NCI-H345 treated with DMSO at 0.1 percent for 48 hours (cell line): ENCODE measurements around the gene NPTN.
"Not testable (repeated sequence)": the region's sequence is repeated elsewhere in the genome, so short reads cannot be mapped to it uniquely, and the experiment has no call there.

ENCODE experiments used
- DNase-seq: peaks from one replicate; lab custom pipeline; 2025; ENCODE audit not compliant: unreplicated experiment; lab: John Stamatoyannopoulos, UW

NPTN gene

DNA sequence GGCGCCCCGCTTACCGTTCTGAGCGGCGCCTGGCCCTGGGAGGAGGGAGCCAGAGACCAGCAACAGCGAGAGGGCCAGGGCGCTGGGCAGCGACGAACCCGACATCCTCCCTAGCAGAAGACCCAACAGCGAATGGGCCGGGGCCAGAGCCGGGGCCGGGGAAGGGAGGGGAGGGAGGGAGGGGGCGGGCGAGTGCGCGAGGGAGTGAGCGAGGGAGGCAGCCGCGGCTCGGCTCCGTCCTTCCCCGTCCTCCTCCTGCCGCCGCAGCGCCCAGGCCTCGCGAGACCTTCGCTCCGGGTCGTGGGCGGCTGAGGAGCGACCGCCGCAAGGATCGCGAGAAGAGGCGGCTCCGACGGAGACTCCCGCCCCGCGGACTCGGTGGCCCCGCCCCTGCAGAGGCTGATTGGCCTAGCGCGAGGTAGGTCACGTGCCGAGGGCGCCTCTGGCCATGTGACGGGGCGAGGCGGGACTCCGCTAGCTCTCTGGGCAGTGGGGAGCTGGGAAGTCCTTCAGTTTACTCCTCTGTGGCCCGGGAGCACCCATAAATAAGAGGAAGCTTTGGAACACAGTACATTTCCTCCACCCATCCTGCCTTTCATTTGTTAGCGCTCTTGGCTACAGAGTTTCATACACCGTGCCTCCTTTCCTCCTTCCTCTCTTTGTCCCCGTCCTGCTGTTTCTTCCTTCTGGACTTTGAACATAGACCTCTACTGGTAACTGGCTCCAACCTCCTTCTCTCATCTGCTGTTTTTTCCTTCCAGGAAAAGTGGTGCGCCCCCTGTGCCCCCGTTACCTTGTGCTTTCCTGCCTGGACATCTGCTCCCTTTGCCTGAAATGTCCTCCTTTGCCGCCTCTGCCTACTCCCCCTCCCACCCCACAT, at the start of gene NPTN:
Gene NPTN, minus strand, starts transcription at position 279 of the 880 bp plus-strand sequence. Its CDS starts 174 bp downstream, at position 105.
- DNase-seq = peak; percentile 68

DNA sequence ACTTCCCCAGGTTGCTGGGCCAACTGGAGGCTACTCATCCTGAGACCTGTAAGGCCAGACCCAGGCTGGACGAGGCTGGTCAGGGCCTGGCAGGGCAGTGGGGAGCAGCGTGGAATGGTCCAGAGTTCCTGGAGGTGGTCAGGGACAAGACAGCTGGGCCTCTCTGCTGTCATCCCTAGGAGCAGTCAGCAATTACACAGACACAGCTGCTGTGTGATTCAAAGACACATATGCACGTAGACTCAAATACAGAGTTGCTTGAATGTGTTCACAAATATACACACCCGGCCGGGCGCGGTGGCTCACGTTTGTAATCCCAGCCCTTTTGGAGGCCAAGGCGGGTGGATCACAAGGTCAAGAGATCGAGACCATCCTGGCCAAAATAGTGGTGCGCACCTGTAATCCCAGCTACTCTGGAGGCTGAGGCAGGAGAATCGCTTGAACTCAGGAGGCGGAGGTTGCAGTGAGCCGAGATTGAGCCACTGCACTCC, 49.5 kb upstream of the NPTN start:
- no peak for DNase-seq

- no peak for DNase-seq
Measured at GRCh38 chr15:73681856-73682599, 48.8 kb upstream of the NPTN start.

- DNase-seq = no peak
Measured at GRCh38 chr15:73681063-73681462, 47.9 kb upstream of the NPTN start.

DNA sequence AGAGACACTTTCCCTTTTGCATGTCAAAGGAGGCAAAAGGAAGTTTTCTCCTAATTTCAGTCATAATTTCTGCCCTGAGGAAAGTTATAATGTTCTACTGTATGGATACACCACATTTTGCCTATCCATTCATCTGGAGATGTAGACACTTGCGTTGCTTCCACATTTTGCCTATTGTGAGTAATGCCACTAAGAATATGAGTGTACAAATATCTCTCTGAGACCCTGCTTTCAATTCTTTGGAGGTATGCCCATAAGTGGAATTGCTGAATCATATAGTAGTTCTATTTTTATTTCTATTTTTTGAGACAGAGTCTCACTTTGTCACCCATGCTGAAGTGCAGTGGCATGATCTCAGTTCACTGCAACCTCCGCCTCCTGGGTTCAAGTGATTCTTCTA, 47.4 kb upstream of the NPTN start:
- DNase-seq = no peak

DNA sequence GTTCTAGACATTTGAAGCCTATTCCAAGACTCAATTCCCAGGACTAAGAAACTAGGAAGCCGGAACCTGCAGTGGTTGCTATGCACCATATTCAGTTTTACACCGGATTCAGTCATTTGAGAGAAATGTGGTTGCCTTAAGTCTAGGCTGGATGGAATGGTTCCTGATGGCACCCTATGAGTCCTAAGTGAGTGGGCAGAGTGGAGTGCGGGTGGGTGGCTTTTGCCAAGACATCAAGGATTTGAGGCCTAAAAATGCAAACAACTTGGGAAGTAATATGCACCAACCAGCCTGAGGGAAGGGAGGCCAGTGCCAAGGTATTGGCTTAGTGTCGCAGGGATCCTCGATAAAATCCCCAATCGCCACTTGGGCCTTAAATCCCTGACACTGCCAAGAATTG, 46.8 kb upstream of the NPTN start:
- no peak for DNase-seq

GRCh38 chr15:73679180-73679579, 46.0 kb upstream of the NPTN start:
- DNase-seq = no peak

- DNase-seq = no peak
Measured at GRCh38 chr15:73678498-73678897, 45.3 kb upstream of the NPTN start.

- DNase-seq = no peak
Measured at GRCh38 chr15:73677733-73678132, 44.5 kb upstream of the NPTN start.

- no peak for DNase-seq
Measured at GRCh38 chr15:73677146-73677607, 44.0 kb upstream of the NPTN start.

GRCh38 chr15:73674587-73674986, 41.4 kb upstream of the NPTN start:
- DNase-seq = no peak

DNA sequence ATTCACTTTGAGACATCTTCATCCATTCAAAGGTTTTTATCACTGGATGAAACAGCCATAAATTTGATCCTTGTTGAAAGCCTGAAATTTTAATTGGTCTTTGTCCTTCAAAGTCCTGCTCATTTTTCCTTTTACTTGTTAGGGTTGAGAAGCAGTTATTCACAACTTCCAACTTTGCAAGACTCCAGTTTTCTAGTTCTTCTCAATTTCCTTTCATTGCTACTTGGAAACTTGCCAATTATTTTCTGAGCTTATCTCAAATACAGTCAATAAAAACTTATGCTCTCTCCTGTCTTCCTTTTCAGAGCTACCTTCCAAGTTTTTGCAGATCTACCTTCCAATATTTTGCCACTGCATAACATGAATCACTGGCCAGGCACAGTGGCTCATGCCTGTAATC, 27.3 kb upstream of the NPTN start:
- DNase-seq = no peak

DNA sequence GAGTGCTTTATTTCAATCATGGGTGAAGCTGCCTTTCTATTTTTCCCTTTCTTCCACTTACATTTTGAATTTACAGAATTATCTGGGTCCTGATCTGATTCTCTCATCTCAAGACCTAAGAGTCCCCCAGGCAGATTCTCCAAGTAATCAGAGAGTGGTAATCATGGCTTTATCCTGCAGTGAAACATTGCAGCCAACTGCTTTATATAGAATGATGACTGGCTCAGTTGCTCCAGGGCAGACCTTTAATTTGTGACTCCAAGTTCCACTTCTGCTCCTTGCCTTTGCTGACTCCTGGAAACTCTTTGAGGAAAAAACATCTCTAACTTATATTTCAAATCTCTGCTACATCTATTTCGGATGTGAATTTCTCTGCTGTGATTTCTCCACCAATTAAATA, 25.5 kb upstream of the NPTN start:
- DNase-seq = no peak

DNA sequence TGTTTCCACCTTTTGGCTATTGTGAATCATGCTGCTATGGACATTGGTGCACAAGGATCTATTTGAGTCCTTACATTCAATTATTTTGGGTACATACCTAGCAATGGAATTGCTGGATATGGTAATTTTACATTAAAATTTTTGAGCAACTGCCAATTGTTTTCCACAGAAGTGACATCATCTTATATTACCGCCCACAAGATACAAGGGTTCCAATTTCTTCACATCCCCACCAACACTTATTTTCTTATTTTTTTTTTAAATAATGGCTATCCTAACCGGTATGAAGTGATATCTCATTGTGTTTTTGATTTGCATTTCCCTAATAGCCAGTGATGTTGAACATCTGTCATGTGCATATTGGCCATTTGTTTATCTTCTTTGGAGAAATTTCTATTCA, 22.5 kb upstream of the NPTN start:
- no peak for DNase-seq

DNA sequence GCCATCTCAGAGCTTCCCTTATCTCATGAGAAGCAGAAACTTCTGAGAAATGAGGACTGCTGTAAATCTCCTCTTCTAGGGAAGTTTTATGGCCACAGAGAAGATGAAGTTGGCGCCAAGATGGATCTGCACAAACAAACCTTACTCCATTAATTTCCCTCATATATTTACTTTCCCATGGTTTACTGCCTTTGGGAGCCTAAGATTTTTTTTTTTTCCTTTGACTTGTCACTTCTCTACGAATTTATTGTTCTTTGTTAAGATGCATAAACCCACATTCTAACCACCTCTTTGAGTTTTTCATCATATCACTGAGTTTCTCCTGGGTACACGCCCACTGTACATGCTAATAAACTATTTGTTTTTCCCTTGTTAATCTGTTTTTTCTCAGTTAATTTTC, 21.5 kb upstream of the NPTN start:
- DNase-seq = no peak

DNA sequence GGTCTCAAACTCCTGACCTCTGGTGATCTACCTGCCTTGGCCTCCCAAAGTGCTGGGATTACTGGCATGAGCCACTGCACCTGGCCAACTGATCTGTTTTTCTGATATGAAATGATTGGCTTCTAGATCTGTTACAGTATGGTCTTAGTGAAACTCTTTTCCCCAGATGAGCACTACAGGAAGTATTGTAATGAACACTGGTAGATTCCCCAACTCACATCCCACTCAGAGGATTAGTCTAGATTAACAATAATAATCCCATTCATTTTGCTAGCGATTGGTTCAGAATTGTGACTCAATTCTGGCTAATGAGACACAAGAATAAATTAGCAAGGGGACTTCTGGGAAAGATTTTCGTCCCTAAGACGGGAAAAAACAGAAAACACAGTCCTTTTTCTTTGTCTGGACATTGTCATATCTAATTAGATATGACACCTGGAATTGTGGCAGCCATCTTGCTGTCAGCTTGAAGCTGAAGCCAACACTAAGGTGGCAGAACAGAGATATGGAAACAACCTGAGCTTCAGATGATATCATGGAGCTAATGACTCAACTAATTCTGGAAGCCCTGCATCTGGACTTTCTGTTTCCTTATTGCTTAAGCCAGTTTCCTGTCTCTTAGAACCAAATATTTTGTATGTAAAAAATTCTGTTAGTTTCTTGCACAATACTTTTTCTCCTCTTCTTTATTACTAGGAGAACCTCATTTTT, 17.4 kb upstream of the NPTN start:
- no peak for DNase-seq

DNA sequence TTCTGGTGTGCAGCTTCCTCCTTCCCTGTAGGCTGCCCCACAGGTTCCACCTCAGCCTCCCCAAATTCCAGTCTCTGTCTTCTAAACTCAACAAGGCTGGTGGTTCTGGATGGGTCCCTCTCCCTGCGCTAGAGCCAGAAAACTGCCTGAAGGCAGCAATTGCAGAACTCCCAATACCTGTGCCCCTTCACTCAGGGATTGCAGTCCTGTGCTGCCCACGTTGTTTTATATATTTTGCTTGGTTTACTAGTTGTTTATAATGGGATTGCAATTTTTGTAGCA, 14.8 kb upstream of the NPTN start:
- DNase-seq = no peak

- no peak for DNase-seq
Measured at GRCh38 chr15:73647259-73648013, 14.2 kb upstream of the NPTN start.

GRCh38 chr15:73639464-73639863, 6.3 kb upstream of the NPTN start:
- DNase-seq = not testable (repeated sequence)

- DNase-seq = no peak
Measured at GRCh38 chr15:73637527-73637926, 4.3 kb upstream of the NPTN start.

- no peak for DNase-seq
Measured at GRCh38 chr15:73633991-73634495, 854 bp upstream of the NPTN start.
